HepG2 (cell line): ENCODE measurements around the gene PYY. TPM values are rescaled to one million over a fixed set of nuclear protein-coding genes. Genes with fewer than 3 reads are reported as not detected.

Experiments used
- FOXO1 ChIP-seq: sonication (generic); formaldehyde crosslinking; IDR thresholded peaks from 2 replicates; pipeline ENCODE4 v1.4.0; 2020; ENCODE audit warnings: missing genetic modification reagents
- HNF4A ChIP-seq: sonication (generic); formaldehyde crosslinking; IDR thresholded peaks from 2 replicates; pipeline ENCODE4 v1.4.0; 2020; ENCODE audit warnings: missing genetic modification reagents
- KDM6A ChIP-seq: IDR thresholded peaks from 2 replicates; pipeline ENCODE4 v1.6.1; 2016; ENCODE audit warnings: low read depth
- KLF16 ChIP-seq, 2 experiments: sonication (generic) in 1 of 2; formaldehyde crosslinking in 1 of 2; IDR thresholded peaks; 2 replicates each; pipeline versions ENCODE4 v1.6.1 to v1.8.0; 2016 to 2023; ENCODE audit warnings: missing genetic modification reagents in 2 of 2, missing compliant biosample characterization in 1 of 2
- KMT2A ChIP-seq: sonication (generic); formaldehyde crosslinking; IDR thresholded peaks from 2 replicates; pipeline ENCODE4 v1.4.0; 2020; ENCODE audit warnings: missing genetic modification reagents
- NCOA5 ChIP-seq: sonication (generic); formaldehyde crosslinking; IDR thresholded peaks from 2 replicates; pipeline ENCODE4 v1.4.0; 2020; ENCODE audit warnings: missing genetic modification reagents
- NR2F1 ChIP-seq, 2 experiments: fragments of 450-650 bp in 1 of 2; formaldehyde crosslinking in 1 of 2; IDR thresholded peaks; 2 replicates each; pipeline versions ENCODE4 v1.5.0 to v1.6.1; 2016 to 2020; ENCODE audit warnings: mild to moderate bottlenecking in 1 of 2, missing compliant biosample characterization in 1 of 2, missing genetic modification reagents in 1 of 2, moderate library complexity in 1 of 2
- PHF21A ChIP-seq: sonication (generic); formaldehyde crosslinking; IDR thresholded peaks from 2 replicates; pipeline ENCODE4 v1.5.0; 2020; ENCODE audit warnings: mild to moderate bottlenecking, missing genetic modification reagents
- RAD21 ChIP-seq: fragments of 450-650 bp; formaldehyde crosslinking; IDR thresholded peaks from 2 replicates; pipeline ENCODE4 v1.5.0; 2020; ENCODE audit warnings: mild to moderate bottlenecking
- RBFOX2 ChIP-seq: fragments of 200-400 bp; formaldehyde crosslinking; IDR thresholded peaks from 2 replicates; pipeline ENCODE4 v1.6.1; 2017; ENCODE audit warnings: low read depth, mild to moderate bottlenecking, low read length
- SOX5 ChIP-seq: IDR thresholded peaks from 2 replicates; pipeline ENCODE4 v1.6.1; 2016; ENCODE audit warnings: borderline replicate concordance
- ZBTB20 ChIP-seq: sonication (generic); formaldehyde crosslinking; IDR thresholded peaks from 2 replicates; pipeline ENCODE4 v1.8.1; 2023; ENCODE audit warnings: missing genetic modification reagents, low read depth, mild to moderate bottlenecking, borderline replicate concordance
- ZNF205 ChIP-seq: IDR thresholded peaks from 2 replicates; pipeline ENCODE4 v1.6.1; 2018; ENCODE audit warnings: missing biosample characterization, missing genetic modification reagents
- ZNF230 ChIP-seq: sonication (generic); formaldehyde crosslinking; IDR thresholded peaks from 2 replicates; pipeline ENCODE4 v1.4.0; 2020; ENCODE audit warnings: mild to moderate bottlenecking, missing genetic modification reagents
- ZNF256 ChIP-seq: sonication (generic); formaldehyde crosslinking; conservative IDR thresholded peaks from 2 replicates; pipeline ENCODE4 v1.4.0; 2020; ENCODE audit warnings: missing genetic modification reagents
- ZNF546 ChIP-seq: sonication (generic); formaldehyde crosslinking; conservative IDR thresholded peaks from 2 replicates; pipeline ENCODE4 v1.8.1; 2023; ENCODE audit warnings: mild to moderate bottlenecking, missing genetic modification reagents
- ZNF761 ChIP-seq: sonication (generic); formaldehyde crosslinking; conservative IDR thresholded peaks from 2 replicates; pipeline ENCODE4 v1.4.0; 2020; ENCODE audit warnings: mild to moderate bottlenecking, missing genetic modification reagents
- polyA plus RNA-seq, 8 experiments: library from polyadenylated mRNA; depleted of rRNA in 3 of 8; stranded (reverse) in 7 of 8; unstranded in 1 of 8; fragments of >200 nt; fragmentation: Illumina TruSeq in 4 of 8; extraction: Trizol in 4 of 8; gene quantifications; 2 replicates each; pipeline versions ENCODE4 v1.2.1 to v1.2.3, GENCODE V29; 2011 to 2016; ENCODE audit warnings: low read depth in 4 of 8, missing spikeins in 1 of 8, mixed read lengths in 1 of 8; ENCODE audit not compliant: insufficient read depth in 1 of 8
- total RNA-seq, 5 experiments: library from RNA; depleted of rRNA; stranded (reverse); fragments of >200 nt; fragmentation: Illumina TruSeq; extraction: Trizol; gene quantifications; 2 replicates each; pipeline ENCODE4 v1.2.3, GENCODE V29; 2016; ENCODE audit warnings: low read depth in 1 of 5
- TF ChIP-seq, protein P1 (sequence below): sonication (generic); formaldehyde crosslinking; IDR thresholded peaks from 2 replicates; pipeline ENCODE4 v1.8.0; 2022; ENCODE audit warnings: low read depth, missing genetic modification reagents
- TF ChIP-seq, protein P2 (sequence below): sonication (generic); formaldehyde crosslinking; IDR thresholded peaks from 2 replicates; pipeline ENCODE4 v1.5.1; 2020; ENCODE audit warnings: missing genetic modification reagents, mild to moderate bottlenecking, borderline replicate concordance
- TF ChIP-seq, protein P3 (sequence below): sonication (generic); formaldehyde crosslinking; IDR thresholded peaks from 2 replicates; pipeline ENCODE4 v1.5.0; 2020; ENCODE audit warnings: missing genetic modification reagents
- TF ChIP-seq, protein P4 (sequence below): sonication (generic); formaldehyde crosslinking; IDR thresholded peaks from 2 replicates; pipeline ENCODE4 v1.4.0; 2020; ENCODE audit warnings: mild to moderate bottlenecking, missing genetic modification reagents, borderline replicate concordance

PYY gene
- total and polyA plus RNA-seq, 2 of the 13 experiments (the other 11 are each of a cell fraction or from before 2014, with no cell fraction given): 0.25 TPM; not detected in 1

DNA sequence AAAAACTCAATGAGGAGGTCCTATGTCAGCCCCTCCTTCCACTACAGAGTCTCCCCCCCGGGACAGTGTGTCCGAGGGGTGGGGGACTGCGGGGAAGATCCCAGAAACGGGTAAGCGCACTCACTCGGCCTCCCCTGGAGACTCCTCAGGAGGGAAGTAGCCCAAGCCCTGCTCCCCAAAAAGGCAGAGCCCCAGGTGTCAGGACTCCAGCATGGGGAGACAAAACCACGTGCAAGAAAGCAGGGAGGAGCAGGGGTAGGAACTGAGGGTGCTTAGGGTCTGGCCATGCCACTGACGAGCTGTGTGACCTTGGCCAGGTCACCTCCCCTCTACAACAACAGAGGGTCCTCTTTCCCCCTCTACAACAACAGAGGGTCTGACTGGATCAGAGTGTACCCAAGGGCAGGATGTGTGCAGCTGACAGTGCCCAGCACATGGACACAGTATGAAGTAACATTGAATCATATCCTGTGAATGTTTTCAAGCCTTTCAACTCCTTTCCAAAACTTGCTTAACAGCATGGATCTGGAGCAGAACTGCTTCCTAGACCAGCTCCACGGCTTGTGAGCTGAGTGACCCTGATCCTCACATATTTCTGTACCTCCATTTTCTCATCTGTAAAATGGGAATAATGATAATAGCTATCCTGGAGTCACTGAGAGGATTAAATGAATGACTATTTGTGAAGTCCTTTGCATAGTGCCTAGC is 48.6 kb upstream of the PYY start (continued):
- TF ChIP-seq, protein P1, sequence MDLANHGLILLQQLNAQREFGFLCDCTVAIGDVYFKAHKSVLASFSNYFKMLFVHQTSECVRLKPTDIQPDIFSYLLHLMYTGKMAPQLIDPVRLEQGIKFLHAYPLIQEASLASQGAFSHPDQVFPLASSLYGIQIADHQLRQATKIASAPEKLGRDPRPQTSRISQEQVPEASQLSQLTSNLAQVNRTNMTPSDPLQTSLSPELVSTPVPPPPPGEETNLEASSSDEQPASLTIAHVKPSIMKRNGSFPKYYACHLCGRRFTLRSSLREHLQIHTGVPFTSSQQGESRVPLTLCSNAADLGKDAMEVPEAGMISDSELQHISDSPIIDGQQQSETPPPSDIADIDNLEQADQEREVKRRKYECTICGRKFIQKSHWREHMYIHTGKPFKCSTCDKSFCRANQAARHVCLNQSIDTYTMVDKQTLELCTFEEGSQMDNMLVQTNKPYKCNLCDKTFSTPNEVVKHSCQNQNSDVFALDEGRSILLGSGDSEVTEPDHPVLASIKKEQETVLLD (CRISPR knock-in tag): no peak
- TF ChIP-seq ZNF761 (CRISPR knock-in tag): no peak
- TF ChIP-seq KLF16 (CRISPR knock-in tag; IDR thresholded peaks at IDR 0.05): peak in 1 of 2 experiments; percentile 96; a peak in 2 of 4 replicates
- peak in 1 of 2 experiments; percentile 36; a peak in 3 of 4 replicates for TF ChIP-seq NR2F1 (CRISPR knock-in tag; IDR thresholded peaks at IDR 0.05)
- TF ChIP-seq ZNF546 (CRISPR knock-in tag): 0 out of 2 replicates have a peak, but pooled peaks have one; percentile 17
- no peak; the same call in 1 of the 2 replicates for TF ChIP-seq PHF21A
- TF ChIP-seq, protein P2, sequence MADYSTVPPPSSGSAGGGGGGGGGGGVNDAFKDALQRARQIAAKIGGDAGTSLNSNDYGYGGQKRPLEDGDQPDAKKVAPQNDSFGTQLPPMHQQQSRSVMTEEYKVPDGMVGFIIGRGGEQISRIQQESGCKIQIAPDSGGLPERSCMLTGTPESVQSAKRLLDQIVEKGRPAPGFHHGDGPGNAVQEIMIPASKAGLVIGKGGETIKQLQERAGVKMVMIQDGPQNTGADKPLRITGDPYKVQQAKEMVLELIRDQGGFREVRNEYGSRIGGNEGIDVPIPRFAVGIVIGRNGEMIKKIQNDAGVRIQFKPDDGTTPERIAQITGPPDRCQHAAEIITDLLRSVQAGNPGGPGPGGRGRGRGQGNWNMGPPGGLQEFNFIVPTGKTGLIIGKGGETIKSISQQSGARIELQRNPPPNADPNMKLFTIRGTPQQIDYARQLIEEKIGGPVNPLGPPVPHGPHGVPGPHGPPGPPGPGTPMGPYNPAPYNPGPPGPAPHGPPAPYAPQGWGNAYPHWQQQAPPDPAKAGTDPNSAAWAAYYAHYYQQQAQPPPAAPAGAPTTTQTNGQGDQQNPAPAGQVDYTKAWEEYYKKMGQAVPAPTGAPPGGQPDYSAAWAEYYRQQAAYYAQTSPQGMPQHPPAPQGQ: no peak
- TF ChIP-seq FOXO1 (CRISPR knock-in tag): peak; percentile 85
- peak; percentile 22; the same call in 1 of the 2 replicates for TF ChIP-seq HNF4A (CRISPR knock-in tag)
- TF ChIP-seq ZNF230 (CRISPR knock-in tag): no peak
- peak; percentile 35; the same call in 1 of the 2 replicates for TF ChIP-seq RBFOX2
- no peak for TF ChIP-seq NCOA5 (CRISPR knock-in tag)
- TF ChIP-seq ZNF256 (CRISPR knock-in tag): no peak
- TF ChIP-seq, protein P3, sequence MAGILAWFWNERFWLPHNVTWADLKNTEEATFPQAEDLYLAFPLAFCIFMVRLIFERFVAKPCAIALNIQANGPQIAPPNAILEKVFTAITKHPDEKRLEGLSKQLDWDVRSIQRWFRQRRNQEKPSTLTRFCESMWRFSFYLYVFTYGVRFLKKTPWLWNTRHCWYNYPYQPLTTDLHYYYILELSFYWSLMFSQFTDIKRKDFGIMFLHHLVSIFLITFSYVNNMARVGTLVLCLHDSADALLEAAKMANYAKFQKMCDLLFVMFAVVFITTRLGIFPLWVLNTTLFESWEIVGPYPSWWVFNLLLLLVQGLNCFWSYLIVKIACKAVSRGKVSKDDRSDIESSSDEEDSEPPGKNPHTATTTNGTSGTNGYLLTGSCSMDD (CRISPR knock-in tag): no peak
- TF ChIP-seq SOX5 (CRISPR knock-in tag): peak; percentile 91
- 0 out of 2 replicates have a peak, but pooled peaks have one; percentile 55 for TF ChIP-seq ZNF205 (CRISPR knock-in tag)
- TF ChIP-seq KMT2A (CRISPR knock-in tag): no peak
- 0 out of 2 replicates have a peak, but pooled peaks have one; percentile 68 for TF ChIP-seq ZBTB20 (CRISPR knock-in tag)
- TF ChIP-seq, protein P4, sequence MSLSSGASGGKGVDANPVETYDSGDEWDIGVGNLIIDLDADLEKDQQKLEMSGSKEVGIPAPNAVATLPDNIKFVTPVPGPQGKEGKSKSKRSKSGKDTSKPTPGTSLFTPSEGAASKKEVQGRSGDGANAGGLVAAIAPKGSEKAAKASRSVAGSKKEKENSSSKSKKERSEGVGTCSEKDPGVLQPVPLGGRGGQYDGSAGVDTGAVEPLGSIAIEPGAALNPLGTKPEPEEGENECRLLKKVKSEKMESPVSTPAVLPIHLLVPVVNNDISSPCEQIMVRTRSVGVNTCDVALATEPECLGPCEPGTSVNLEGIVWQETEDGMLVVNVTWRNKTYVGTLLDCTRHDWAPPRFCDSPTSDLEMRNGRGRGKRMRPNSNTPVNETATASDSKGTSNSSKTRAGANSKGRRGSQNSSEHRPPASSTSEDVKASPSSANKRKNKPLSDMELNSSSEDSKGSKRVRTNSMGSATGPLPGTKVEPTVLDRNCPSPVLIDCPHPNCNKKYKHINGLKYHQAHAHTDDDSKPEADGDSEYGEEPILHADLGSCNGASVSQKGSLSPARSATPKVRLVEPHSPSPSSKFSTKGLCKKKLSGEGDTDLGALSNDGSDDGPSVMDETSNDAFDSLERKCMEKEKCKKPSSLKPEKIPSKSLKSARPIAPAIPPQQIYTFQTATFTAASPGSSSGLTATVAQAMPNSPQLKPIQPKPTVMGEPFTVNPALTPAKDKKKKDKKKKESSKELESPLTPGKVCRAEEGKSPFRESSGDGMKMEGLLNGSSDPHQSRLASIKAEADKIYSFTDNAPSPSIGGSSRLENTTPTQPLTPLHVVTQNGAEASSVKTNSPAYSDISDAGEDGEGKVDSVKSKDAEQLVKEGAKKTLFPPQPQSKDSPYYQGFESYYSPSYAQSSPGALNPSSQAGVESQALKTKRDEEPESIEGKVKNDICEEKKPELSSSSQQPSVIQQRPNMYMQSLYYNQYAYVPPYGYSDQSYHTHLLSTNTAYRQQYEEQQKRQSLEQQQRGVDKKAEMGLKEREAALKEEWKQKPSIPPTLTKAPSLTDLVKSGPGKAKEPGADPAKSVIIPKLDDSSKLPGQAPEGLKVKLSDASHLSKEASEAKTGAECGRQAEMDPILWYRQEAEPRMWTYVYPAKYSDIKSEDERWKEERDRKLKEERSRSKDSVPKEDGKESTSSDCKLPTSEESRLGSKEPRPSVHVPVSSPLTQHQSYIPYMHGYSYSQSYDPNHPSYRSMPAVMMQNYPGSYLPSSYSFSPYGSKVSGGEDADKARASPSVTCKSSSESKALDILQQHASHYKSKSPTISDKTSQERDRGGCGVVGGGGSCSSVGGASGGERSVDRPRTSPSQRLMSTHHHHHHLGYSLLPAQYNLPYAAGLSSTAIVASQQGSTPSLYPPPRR (CRISPR knock-in tag): peak; percentile 15; the same call in 1 of the 2 replicates
- TF ChIP-seq KDM6A (CRISPR knock-in tag): no peak
- peak; percentile 29; the same call in 1 of the 2 replicates for TF ChIP-seq RAD21 (CRISPR knock-in tag)
